Measurements from ENCODE around the gene PKLR. TPM values are rescaled to one million over a fixed set of nuclear protein-coding genes. Genes with fewer than 3 reads are reported as not detected.

PKLR gene
- polyA plus RNA-seq, 1 of the 3 experiments (the other 2 are of a cell fraction), result not detected

DNA sequence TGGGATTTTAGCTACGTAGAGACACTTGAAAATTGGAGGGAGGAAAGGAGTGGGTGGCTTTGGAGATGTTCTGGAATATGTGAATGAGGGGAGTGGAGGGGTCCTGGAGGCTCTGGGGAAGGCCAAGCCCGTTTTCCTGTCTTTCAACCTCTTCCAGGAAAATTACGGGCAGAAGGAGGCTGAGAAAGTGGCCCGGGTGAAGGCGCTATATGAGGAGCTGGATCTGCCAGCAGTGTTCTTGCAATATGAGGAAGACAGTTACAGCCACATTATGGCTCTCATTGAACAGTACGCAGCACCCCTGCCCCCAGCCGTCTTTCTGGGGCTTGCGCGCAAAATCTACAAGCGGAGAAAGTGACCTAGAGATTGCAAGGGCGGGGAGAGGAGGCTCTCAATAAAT is 19.0 kb upstream of the PKLR start:
- POLR2A ChIA-PET, result interaction anchor here (0.7 to 2.0 kb wide), 5 partner anchors 10 to 793 kb away, joined by 3 to 9 read pairs (median 5); partner anchors contain the start of genes CLK2, FDPS and SCAMP3
- H2AFZ ChIP-seq (ENCODE audit: low read depth), result peak overlapping the region; percentile 5; the same call in 1 of the 2 replicates
- peak overlapping the region; percentile 55; the same call in 1 of the 2 replicates for H3K9ac ChIP-seq
- TF ChIP-seq EP300 (IDR thresholded peaks at IDR 0.05; ENCODE audit: borderline replicate concordance in 1 of 2, low read depth in 1 of 2, low read length in 1 of 2) (0 out of 4 replicates have a peak, but pooled peaks of 1 of the 2 experiments have one; percentile 13), FOXJ3 (CRISPR knock-in tag; IDR thresholded peaks at IDR 0.05) (no peak), CHD2 (IDR thresholded peaks at IDR 0.05; ENCODE audit: low read length, partially characterized antibody) (no peak), ELF1 (IDR thresholded peaks at IDR 0.05) (no peak), TCF12 (IDR thresholded peaks at IDR 0.05) (no peak)
- H3K9me3 ChIP-seq, result no peaks in the 10 kb centered on the region
- peaks cover 24% of the 10 kb centered on the region for H3K79me2 ChIP-seq (ENCODE audit: insufficient read depth)
- H4K20me1 ChIP-seq (ENCODE audit: insufficient read depth), result no peaks in the 10 kb centered on the region
- H3K4me2 ChIP-seq, result peak overlapping the region; percentile 97
- H3K36me3 ChIP-seq (replicated peaks in 1 of 2; ENCODE audit: control insufficient read depth in 1 of 2, insufficient read depth in 2 of 2, low read length in 1 of 2), result peaks cover 0 to 10% of the 10 kb centered on the region in 2 experiments
- no peak for DNase-seq
- H3K4me3 ChIP-seq (ENCODE audit: low read depth in 2 of 2, low read length in 1 of 2), result peak overlapping the region; percentile 84 to 95
- H3K27me3 ChIP-seq (ENCODE audit: insufficient read depth), result no peaks in the 10 kb centered on the region
- 50% methylated on average over 11 of the region's 11 CpGs for WGBS (ENCODE audit: low lambda C conversion rate)
- H3K27ac ChIP-seq (ENCODE audit: low read depth in 2 of 2, low read length in 1 of 2), result peak overlapping the region; percentile 39 to 88
- CTCF ChIA-PET, result interaction anchor here (1.0 to 11.6 kb wide), 6 partner anchors 13 to 184 kb away, joined by 3 to 184 read pairs (median 6); partner anchors contain the start of genes ENTREP3, HCN3, MTX1 and THBS3
- peaks cover 28% of the 10 kb centered on the region for H3F3A ChIP-seq (replicated peaks; ENCODE audit: insufficient read depth)
- H3K4me1 ChIP-seq (ENCODE audit: control insufficient read depth in 1 of 2, insufficient read depth in 2 of 2, low read depth in 1 of 2, low read length in 1 of 2), result peaks cover 12 to 33% of the 10 kb centered on the region in 2 experiments
- H3K9me2 ChIP-seq, result no peaks in the 10 kb centered on the region

DNA sequence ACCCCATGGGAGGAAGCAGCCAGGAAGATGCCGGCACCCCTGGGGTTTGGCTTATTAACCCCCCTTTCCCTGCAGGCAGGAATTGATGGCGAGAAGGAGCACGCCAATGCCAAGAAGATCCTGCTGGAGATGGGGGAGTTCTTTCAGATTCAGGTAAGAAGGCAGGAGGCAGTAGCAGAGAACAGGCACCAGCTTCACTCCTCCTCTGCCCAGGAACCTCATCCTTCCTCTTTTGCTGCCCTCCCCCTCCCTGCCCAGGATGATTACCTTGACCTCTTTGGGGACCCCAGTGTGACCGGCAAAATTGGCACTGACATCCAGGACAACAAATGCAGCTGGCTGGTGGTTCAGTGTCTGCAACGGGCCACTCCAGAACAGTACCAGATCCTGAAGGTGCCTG is 18.3 kb upstream of the PKLR start:
- CTCF ChIA-PET, result interaction anchor here (1.3 to 11.6 kb wide), 3 partner anchors 12 to 185 kb away, joined by 6 to 184 read pairs (median 7); partner anchors contain the start of gene ENTREP3
- Histone ChIP-seq H3K9ac (no peak overlapping the region), H3K27ac (ENCODE audit: low read depth in 2 of 2, low read length in 1 of 2) (no peak overlapping the region), H3K4me2 (no peak overlapping the region), H3K9me2 (no peaks in the 10 kb centered on the region), H3K27me3 (ENCODE audit: insufficient read depth) (no peaks in the 10 kb centered on the region), H3K4me1 (ENCODE audit: control insufficient read depth in 1 of 2, insufficient read depth in 2 of 2, low read depth in 1 of 2, low read length in 1 of 2) (peaks cover 12 to 25% of the 10 kb centered on the region in 2 experiments), H3K36me3 (replicated peaks in 1 of 2; ENCODE audit: control insufficient read depth in 1 of 2, insufficient read depth in 2 of 2, low read length in 1 of 2) (peaks cover 5 to 10% of the 10 kb centered on the region in 2 experiments), H3K9me3 (no peaks in the 10 kb centered on the region), H2AFZ (ENCODE audit: low read depth) (no peak overlapping the region), H3F3A (replicated peaks; ENCODE audit: insufficient read depth) (peaks cover 28% of the 10 kb centered on the region), H3K4me3 (ENCODE audit: low read depth in 2 of 2, low read length in 1 of 2) (no peak overlapping the region), H3K79me2 (ENCODE audit: insufficient read depth) (peaks cover 18% of the 10 kb centered on the region; the same call in 1 of the 2 replicates), H4K20me1 (ENCODE audit: insufficient read depth) (no peaks in the 10 kb centered on the region)
- DNase-seq, result no peak
- POLR2A ChIA-PET, result interaction anchor here (2.0 kb wide), 1 partner anchor 10 kb away, joined by 7 read pairs; no protein-coding TSS in a partner anchor
- no peak for TF ChIP-seq GABPA (IDR thresholded peaks at IDR 0.05; ENCODE audit: low read depth)
- 96% methylated on average over 4 of the region's 5 CpGs for whole genome bisulfite sequencing (ENCODE audit: low lambda C conversion rate)

DNA sequence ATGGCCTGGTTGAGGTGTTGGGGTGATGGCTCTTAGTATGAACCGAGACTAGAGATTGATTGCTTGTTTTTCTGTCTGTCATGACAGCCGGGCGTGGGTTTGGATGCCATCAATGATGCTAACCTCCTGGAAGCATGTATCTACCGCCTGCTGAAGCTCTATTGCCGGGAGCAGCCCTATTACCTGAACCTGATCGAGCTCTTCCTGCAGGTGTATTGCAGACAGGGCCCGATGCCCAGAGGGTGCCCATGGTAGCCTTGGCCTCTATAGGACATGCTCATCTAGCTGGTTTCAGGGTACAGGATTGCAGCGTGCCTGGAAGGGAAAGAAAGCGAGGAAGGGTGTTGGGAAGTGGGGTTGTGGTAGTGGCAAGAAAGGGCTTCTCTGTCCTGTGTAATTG is 16.8 kb upstream of the PKLR start:
- TF ChIP-seq, protein P1, sequence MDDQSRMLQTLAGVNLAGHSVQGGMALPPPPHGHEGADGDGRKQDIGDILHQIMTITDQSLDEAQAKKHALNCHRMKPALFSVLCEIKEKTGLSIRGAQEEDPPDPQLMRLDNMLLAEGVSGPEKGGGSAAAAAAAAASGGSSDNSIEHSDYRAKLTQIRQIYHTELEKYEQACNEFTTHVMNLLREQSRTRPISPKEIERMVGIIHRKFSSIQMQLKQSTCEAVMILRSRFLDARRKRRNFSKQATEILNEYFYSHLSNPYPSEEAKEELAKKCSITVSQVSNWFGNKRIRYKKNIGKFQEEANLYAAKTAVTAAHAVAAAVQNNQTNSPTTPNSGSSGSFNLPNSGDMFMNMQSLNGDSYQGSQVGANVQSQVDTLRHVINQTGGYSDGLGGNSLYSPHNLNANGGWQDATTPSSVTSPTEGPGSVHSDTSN (IDR thresholded peaks at IDR 0.05), result no peak
- TF ChIP-seq TEAD4 (IDR thresholded peaks at IDR 0.05; ENCODE audit: borderline replicate concordance, insufficient read depth) (no peak), TCF12 (IDR thresholded peaks at IDR 0.05) (no peak), SMC3 (IDR thresholded peaks at IDR 0.05; ENCODE audit: low read depth, low read length) (no peak), NFIC (IDR thresholded peaks at IDR 0.05; ENCODE audit: borderline replicate concordance) (no peak), MXI1 (IDR thresholded peaks at IDR 0.05; ENCODE audit: low read depth, low read length) (no peak), GATA2 (CRISPR knock-in tag; IDR thresholded peaks at IDR 0.05) (no peak), NRF1 (IDR thresholded peaks at IDR 0.05; ENCODE audit: low read depth, low read length) (no peak), FOSL2 (IDR thresholded peaks at IDR 0.05; ENCODE audit: borderline replicate concordance, low read depth) (no peak), RAD21 (IDR thresholded peaks at IDR 0.05; ENCODE audit: low read length) (no peak), TAF1 (IDR thresholded peaks at IDR 0.05; ENCODE audit: borderline replicate concordance, low read depth, low read length) (no peak)
- TF ChIP-seq, protein P2, sequence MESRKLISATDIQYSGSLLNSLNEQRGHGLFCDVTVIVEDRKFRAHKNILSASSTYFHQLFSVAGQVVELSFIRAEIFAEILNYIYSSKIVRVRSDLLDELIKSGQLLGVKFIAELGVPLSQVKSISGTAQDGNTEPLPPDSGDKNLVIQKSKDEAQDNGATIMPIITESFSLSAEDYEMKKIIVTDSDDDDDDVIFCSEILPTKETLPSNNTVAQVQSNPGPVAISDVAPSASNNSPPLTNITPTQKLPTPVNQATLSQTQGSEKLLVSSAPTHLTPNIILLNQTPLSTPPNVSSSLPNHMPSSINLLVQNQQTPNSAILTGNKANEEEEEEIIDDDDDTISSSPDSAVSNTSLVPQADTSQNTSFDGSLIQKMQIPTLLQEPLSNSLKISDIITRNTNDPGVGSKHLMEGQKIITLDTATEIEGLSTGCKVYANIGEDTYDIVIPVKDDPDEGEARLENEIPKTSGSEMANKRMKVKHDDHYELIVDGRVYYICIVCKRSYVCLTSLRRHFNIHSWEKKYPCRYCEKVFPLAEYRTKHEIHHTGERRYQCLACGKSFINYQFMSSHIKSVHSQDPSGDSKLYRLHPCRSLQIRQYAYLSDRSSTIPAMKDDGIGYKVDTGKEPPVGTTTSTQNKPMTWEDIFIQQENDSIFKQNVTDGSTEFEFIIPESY (IDR thresholded peaks at IDR 0.05; ENCODE audit: borderline replicate concordance, low read depth), result no peak
- TF ChIP-seq, protein P3, sequence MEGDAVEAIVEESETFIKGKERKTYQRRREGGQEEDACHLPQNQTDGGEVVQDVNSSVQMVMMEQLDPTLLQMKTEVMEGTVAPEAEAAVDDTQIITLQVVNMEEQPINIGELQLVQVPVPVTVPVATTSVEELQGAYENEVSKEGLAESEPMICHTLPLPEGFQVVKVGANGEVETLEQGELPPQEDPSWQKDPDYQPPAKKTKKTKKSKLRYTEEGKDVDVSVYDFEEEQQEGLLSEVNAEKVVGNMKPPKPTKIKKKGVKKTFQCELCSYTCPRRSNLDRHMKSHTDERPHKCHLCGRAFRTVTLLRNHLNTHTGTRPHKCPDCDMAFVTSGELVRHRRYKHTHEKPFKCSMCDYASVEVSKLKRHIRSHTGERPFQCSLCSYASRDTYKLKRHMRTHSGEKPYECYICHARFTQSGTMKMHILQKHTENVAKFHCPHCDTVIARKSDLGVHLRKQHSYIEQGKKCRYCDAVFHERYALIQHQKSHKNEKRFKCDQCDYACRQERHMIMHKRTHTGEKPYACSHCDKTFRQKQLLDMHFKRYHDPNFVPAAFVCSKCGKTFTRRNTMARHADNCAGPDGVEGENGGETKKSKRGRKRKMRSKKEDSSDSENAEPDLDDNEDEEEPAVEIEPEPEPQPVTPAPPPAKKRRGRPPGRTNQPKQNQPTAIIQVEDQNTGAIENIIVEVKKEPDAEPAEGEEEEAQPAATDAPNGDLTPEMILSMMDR (IDR thresholded peaks at IDR 0.05), result no peak
- H3K27me3 ChIP-seq (ENCODE audit: insufficient read depth), result no peaks in the 10 kb centered on the region
- H3K9me2 ChIP-seq, result no peaks in the 10 kb centered on the region
- peaks cover 12 to 14% of the 10 kb centered on the region in 2 experiments for H3K36me3 ChIP-seq (replicated peaks in 1 of 2; ENCODE audit: control insufficient read depth in 1 of 2, insufficient read depth in 2 of 2, low read length in 1 of 2)
- ChIA-PET POLR2A (no interaction called here), CTCF (interaction anchor here (0.7 to 1.8 kb wide), 2 partner anchors 63 to 68 kb away, joined by 3 to 6 read pairs; no protein-coding TSS in a partner anchor)
- no peak for DNase-seq
- H3K4me3 ChIP-seq (ENCODE audit: low read depth in 2 of 2, low read length in 1 of 2), result no peak overlapping the region
- H2AFZ ChIP-seq (ENCODE audit: low read depth), result no peak overlapping the region
- H3K79me2 ChIP-seq (ENCODE audit: insufficient read depth), result peaks cover 18% of the 10 kb centered on the region; the same call in 1 of the 2 replicates
- no peak overlapping the region for H3K9ac ChIP-seq
- H3F3A ChIP-seq (replicated peaks; ENCODE audit: insufficient read depth), result peaks cover 28% of the 10 kb centered on the region
- no peak overlapping the region for H3K4me2 ChIP-seq
- H3K9me3 ChIP-seq, result no peaks in the 10 kb centered on the region
- WGBS (ENCODE audit: low lambda C conversion rate), result 99% methylated on average over 9 of the region's 9 CpGs
- H4K20me1 ChIP-seq (ENCODE audit: insufficient read depth), result no peaks in the 10 kb centered on the region
- H3K4me1 ChIP-seq (ENCODE audit: control insufficient read depth in 1 of 2, insufficient read depth in 2 of 2, low read depth in 1 of 2, low read length in 1 of 2), result peaks cover 12 to 24% of the 10 kb centered on the region in 2 experiments
- H3K27ac ChIP-seq (ENCODE audit: low read depth in 2 of 2, low read length in 1 of 2), result no peak overlapping the region
